DMS79 (cell line): ENCODE data around the gene ZP4.

Experiments
- DNase-seq: peaks from one replicate; lab custom pipeline; 2025; lab: John Stamatoyannopoulos, UW

The ZP4 gene

GRCh38 chr1:237890822-237891221, at the start of gene ZP4:
Gene ZP4 (minus strand): TSS chr1:237890922. CDS start chr1:237890635, 287 bp downstream.
- DNase-seq: no peak

- no peak for DNase-seq
Observed at GRCh38 chr1:237938553-237938952, 47.8 kb upstream of the ZP4 start.

- DNase-seq: no peak
Observed at GRCh38 chr1:237938068-237938467, 47.3 kb upstream of the ZP4 start.

- DNase-seq: no peak
Observed at GRCh38 chr1:237932816-237933215, 42.1 kb upstream of the ZP4 start.

GRCh38 chr1:237931581-237931980, 40.9 kb upstream of the ZP4 start:
- no peak for DNase-seq

- no peak for DNase-seq
Observed at GRCh38 chr1:237927198-237927597, 36.5 kb upstream of the ZP4 start.

- no peak for DNase-seq
Observed at GRCh38 chr1:237921306-237921705, 30.6 kb upstream of the ZP4 start.

GRCh38 chr1:237913345-237913744, 22.6 kb upstream of the ZP4 start:
- no peak for DNase-seq

- DNase-seq: no peak
Observed at GRCh38 chr1:237911911-237912310, 21.2 kb upstream of the ZP4 start.

- no peak for DNase-seq
Observed at GRCh38 chr1:237910834-237911233, 20.1 kb upstream of the ZP4 start.

- DNase-seq: no peak
Observed at GRCh38 chr1:237903961-237904360, 13.2 kb upstream of the ZP4 start.

GRCh38 chr1:237902960-237903743, 12.4 kb upstream of the ZP4 start:
- no peak for DNase-seq

- DNase-seq: no peak
Observed at GRCh38 chr1:237901299-237901934, 10.7 kb upstream of the ZP4 start.

- no peak for DNase-seq
Observed at GRCh38 chr1:237895630-237896029, 4.9 kb upstream of the ZP4 start.

- no peak for DNase-seq
Observed at GRCh38 chr1:237894131-237894530, 3.4 kb upstream of the ZP4 start.

GRCh38 chr1:237891979-237892378, 1.3 kb upstream of the ZP4 start:
- DNase-seq: no peak

GRCh38 chr1:237891266-237891665, 544 bp upstream of the ZP4 start:
- no peak for DNase-seq

- no peak for DNase-seq
Observed at GRCh38 chr1:237890416-237890815, 306 bp downstream of the ZP4 start.

GRCh38 chr1:237888143-237888542, 2.6 kb downstream of the ZP4 start:
- DNase-seq: no peak

GRCh38 chr1:237887542-237887941, 3.2 kb downstream of the ZP4 start:
- no peak for DNase-seq

GRCh38 chr1:237884237-237884636, 6.5 kb downstream of the ZP4 start:
- DNase-seq: no peak

GRCh38 chr1:237879195-237879594, 11.5 kb downstream of the ZP4 start:
- no peak for DNase-seq

- DNase-seq: no peak
Observed at GRCh38 chr1:237878406-237878805, 12.3 kb downstream of the ZP4 start.

GRCh38 chr1:237877631-237878030, 13.1 kb downstream of the ZP4 start:
- DNase-seq: no peak
